Prostate gland (tissue), 2 donors: Measurements from ENCODE around the gene DPP10.

ENCODE experiments used
- POLR2AphosphoS5 ChIP-seq: sonication (generic); formaldehyde crosslinking; IDR thresholded peaks from one replicate; pipeline ENCODE4 v1.6.1; 2017; ENCODE audit warnings: antibody characterized with exemption
- TF ChIP-seq, protein P1 (sequence below), 4 experiments: fragments of 200-600 bp in 2 of 4; fragments of 450-650 bp in 2 of 4; sonication (generic) in 2 of 4; IDR thresholded peaks; 1 replicate in 3 of 4; 2 replicates in 1 of 4; pipeline ENCODE4 v1.5.1; 2016 to 2019; ENCODE audit warnings: antibody characterized with exemption in 4 of 4, mild to moderate bottlenecking in 2 of 4, moderate library complexity in 2 of 4

DNA sequence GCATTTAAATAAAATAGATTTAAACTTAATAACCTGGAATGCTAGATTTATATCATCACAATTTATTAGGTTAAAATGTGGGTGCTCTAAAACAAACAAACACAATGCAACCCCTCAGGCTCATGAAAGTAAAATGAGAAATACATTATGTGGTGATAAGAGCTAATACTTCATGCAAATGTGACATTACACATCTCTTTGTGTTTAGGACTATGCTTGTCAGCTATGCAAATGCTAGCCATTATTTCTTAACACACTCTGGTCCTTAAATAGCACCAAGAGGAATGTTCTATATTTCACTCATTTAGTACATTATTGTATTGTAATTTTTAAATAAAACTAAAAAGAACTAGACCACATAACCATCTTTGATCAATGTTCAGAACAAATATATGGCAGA is 627.6 kb downstream of the DPP10 start:
- TF ChIP-seq, protein P1, sequence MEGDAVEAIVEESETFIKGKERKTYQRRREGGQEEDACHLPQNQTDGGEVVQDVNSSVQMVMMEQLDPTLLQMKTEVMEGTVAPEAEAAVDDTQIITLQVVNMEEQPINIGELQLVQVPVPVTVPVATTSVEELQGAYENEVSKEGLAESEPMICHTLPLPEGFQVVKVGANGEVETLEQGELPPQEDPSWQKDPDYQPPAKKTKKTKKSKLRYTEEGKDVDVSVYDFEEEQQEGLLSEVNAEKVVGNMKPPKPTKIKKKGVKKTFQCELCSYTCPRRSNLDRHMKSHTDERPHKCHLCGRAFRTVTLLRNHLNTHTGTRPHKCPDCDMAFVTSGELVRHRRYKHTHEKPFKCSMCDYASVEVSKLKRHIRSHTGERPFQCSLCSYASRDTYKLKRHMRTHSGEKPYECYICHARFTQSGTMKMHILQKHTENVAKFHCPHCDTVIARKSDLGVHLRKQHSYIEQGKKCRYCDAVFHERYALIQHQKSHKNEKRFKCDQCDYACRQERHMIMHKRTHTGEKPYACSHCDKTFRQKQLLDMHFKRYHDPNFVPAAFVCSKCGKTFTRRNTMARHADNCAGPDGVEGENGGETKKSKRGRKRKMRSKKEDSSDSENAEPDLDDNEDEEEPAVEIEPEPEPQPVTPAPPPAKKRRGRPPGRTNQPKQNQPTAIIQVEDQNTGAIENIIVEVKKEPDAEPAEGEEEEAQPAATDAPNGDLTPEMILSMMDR (IDR thresholded peaks at IDR 0.05): no peak
- no peak for TF ChIP-seq POLR2AphosphoS5
